Astrocyte of the spinal cord (primary cell): ENCODE measurements around the gene PRSS21.

ENCODE experiments used
- DNase-seq: peaks from one replicate; pipeline ENCODE4 v3.0.0; 2011; ENCODE audit warnings: low read depth, low spot score
- H3K4me3 ChIP-seq: 2 replicates; pipeline ENCODE4 v1.5.1; 2011; ENCODE audit warnings: low read depth, mild to moderate bottlenecking, low read length, moderate library complexity
- CTCF ChIP-seq: IDR thresholded peaks from 2 replicates; pipeline ENCODE4 v1.5.1; 2012; ENCODE audit warnings: low read depth, mild to moderate bottlenecking, low read length, inconsistent platforms
- in situ Hi-C: cut with HindIII; loops from 2 replicates; pipeline ENCODE4 v1.10.0; 2017; ENCODE audit warnings: low sequenced_read_pairs

The PRSS21 gene

GRCh38 chr16:2867661-2867986 lies 50.6 kb downstream of the PRSS21 start:
- no peak for DNase-seq
- TF ChIP-seq CTCF = no peak
- in situ Hi-C loops = no loop called here
- H3K4me3 ChIP-seq = peak overlapping the region; percentile 62

GRCh38 chr16:2867987-2868789 lies 51.2 kb downstream of the PRSS21 start:
- TF ChIP-seq CTCF = peak; percentile 96
- in situ Hi-C loops = no loop called here
- DNase-seq = peak; percentile 94
- H3K4me3 ChIP-seq = peak overlapping the region; percentile 62
